Endothelial cell of umbilical vein (primary cell): ENCODE data around the gene TRAPPC3. TPM values are rescaled to one million over a fixed set of nuclear protein-coding genes. Genes with fewer than 3 reads are reported as not detected.

Experiments
- BruUV-seq: library from RNA; stranded (reverse); fragments of 400-500 nt; replicated peaks from 2 replicates; lab custom pipeline; 2021; lab: Mats Ljungman, UMichigan
- CTCF ChIA-PET: fragments of 300-600, 350-600 bp; sonication (Branson Sonifier 250); formaldehyde crosslinking; loops from one replicate; lab custom pipeline; 2021; ENCODE audit warnings: antibody characterized with exemption, inconsistent platforms; lab: Charles Lee
- POLR2A ChIA-PET: fragments of 300-600, 350-600 bp; sonication (Branson Sonifier 250); formaldehyde crosslinking; loops from one replicate; lab custom pipeline; 2021; ENCODE audit warnings: antibody characterized with exemption, inconsistent platforms; lab: Charles Lee
- DNase-seq: peaks from one replicate; pipeline ENCODE4 v3.0.0-alpha.2; 2011; ENCODE audit warnings: low read depth, low spot score
- FAIRE-seq: peaks from 2 replicates; lab custom pipeline; 2011; peaks lifted over from hg19 to GRCh38; lab: Jason Lieb, UNC
- H2AFZ ChIP-seq: 2 replicates; pipeline ENCODE4 v1.6.0; 2012; ENCODE audit warnings: low read depth, low read length, control low read depth, inconsistent platforms
- H3K27ac ChIP-seq: 2 replicates; pipeline ENCODE4 v1.5.1; 2011; ENCODE audit warnings: low read depth, mild to moderate bottlenecking, control low read depth, low read length, moderate library complexity; ENCODE audit not compliant: insufficient read depth
- H3K27me3 ChIP-seq, 2 experiments: 2 replicates each; pipeline versions ENCODE4 v1.6.0 to v1.6.1; 2011; ENCODE audit warnings: low read length in 2 of 2, mixed read lengths in 1 of 2; ENCODE audit not compliant: control insufficient read depth in 2 of 2, insufficient read depth in 2 of 2
- H3K36me3 ChIP-seq, 2 experiments: 2 replicates in 1 of 2; 3 replicates in 1 of 2; pipeline ENCODE4 v1.5.1; 2011; ENCODE audit warnings: low read length in 2 of 2, mild to moderate bottlenecking in 1 of 2, moderate library complexity in 1 of 2; ENCODE audit not compliant: control insufficient read depth in 2 of 2, insufficient read depth in 2 of 2; ENCODE audit errors: extremely low read depth in 1 of 2
- H3K4me1 ChIP-seq: 3 replicates; pipeline ENCODE4 v1.5.1; 2011; ENCODE audit warnings: mild to moderate bottlenecking, low read length; ENCODE audit not compliant: control insufficient read depth, insufficient read depth; ENCODE audit errors: extremely low read depth
- H3K4me2 ChIP-seq: 2 replicates; pipeline ENCODE4 v1.6.1; 2011; ENCODE audit warnings: low read length, control low read depth, mixed read lengths; ENCODE audit not compliant: insufficient read depth
- H3K4me3 ChIP-seq, 3 experiments: fragments of 200-600 bp in 1 of 3; sonication (generic), shearing (Covaris generic) in 1 of 3; replicated peaks in 1 of 3; 2 replicates each; pipeline ENCODE4 v1.5.1; 2011 to 2016; ENCODE audit warnings: control low read depth in 3 of 3, low read length in 3 of 3, mild to moderate bottlenecking in 2 of 3, inconsistent platforms in 1 of 3, low read depth in 1 of 3, moderate library complexity in 1 of 3; ENCODE audit not compliant: insufficient read depth in 1 of 3
- H3K79me2 ChIP-seq: 2 replicates; pipeline ENCODE4 v1.6.0; 2012; ENCODE audit warnings: low read length, inconsistent platforms; ENCODE audit not compliant: control insufficient read depth, insufficient read depth
- H3K9ac ChIP-seq: replicated peaks from 2 replicates; pipeline ENCODE3; 2011; ENCODE audit warnings: low read length, control low read depth; ENCODE audit not compliant: insufficient read depth; ENCODE audit errors: extremely low read depth
- H3K9me1 ChIP-seq: replicated peaks from 3 replicates; pipeline ENCODE4 v1.6.0; 2011; ENCODE audit warnings: mild to moderate bottlenecking, low read length; ENCODE audit not compliant: control insufficient read depth, insufficient read depth; ENCODE audit errors: extremely low read depth
- H3K9me3 ChIP-seq: replicated peaks from 2 replicates; pipeline ENCODE4 v1.5.1; 2012; ENCODE audit warnings: low read length, inconsistent platforms; ENCODE audit not compliant: control insufficient read depth, insufficient read depth
- H4K20me1 ChIP-seq: replicated peaks from 2 replicates; pipeline ENCODE3; 2011; ENCODE audit warnings: mild to moderate bottlenecking, low read length; ENCODE audit not compliant: control insufficient read depth, insufficient read depth; ENCODE audit errors: extremely low read depth
- EZH2 ChIP-seq: IDR thresholded peaks from 2 replicates; pipeline ENCODE4 v1.6.1; 2012; ENCODE audit warnings: borderline replicate concordance, low read depth, mild to moderate bottlenecking, moderate library complexity, low read length, inconsistent platforms; ENCODE audit not compliant: severe bottlenecking
- FOS ChIP-seq: IDR thresholded peaks from 2 replicates; pipeline ENCODE4 v1.6.1; 2011; ENCODE audit warnings: mild to moderate bottlenecking, low read length, moderate library complexity, borderline replicate concordance; ENCODE audit not compliant: insufficient read depth
- GATA2 ChIP-seq: IDR thresholded peaks from 2 replicates; pipeline ENCODE4 v1.7.0; 2011; ENCODE audit warnings: low read depth, mild to moderate bottlenecking, moderate library complexity, mixed read lengths, low read length; ENCODE audit not compliant: insufficient read length, insufficient read depth
- JUN ChIP-seq: IDR thresholded peaks from 2 replicates; pipeline ENCODE4 v1.6.1; 2011; ENCODE audit warnings: borderline replicate concordance, low read depth; ENCODE audit not compliant: insufficient read length, insufficient read depth
- MAX ChIP-seq: IDR thresholded peaks from 2 replicates; pipeline ENCODE4 v1.6.1; 2011; ENCODE audit not compliant: insufficient read depth, insufficient read length
- MYC ChIP-seq: IDR thresholded peaks from one replicate; pipeline ENCODE4 v1.6.1; 2011; ENCODE audit warnings: mild to moderate bottlenecking, low read depth, low read length
- POLR2A ChIP-seq: IDR thresholded peaks from 2 replicates; pipeline ENCODE4 v1.6.1; 2012; ENCODE audit warnings: low read depth, mild to moderate bottlenecking, control low read depth, low read length
- POLR2AphosphoS5 ChIP-seq: IDR thresholded peaks from 2 replicates; pipeline ENCODE4 v1.6.1; 2012; ENCODE audit warnings: low read depth, mild to moderate bottlenecking, control low read depth, low read length, moderate library complexity; ENCODE audit not compliant: insufficient read depth
- dilution Hi-C: fragments of 300-500 bp; cut with MboI; formaldehyde crosslinking; loops from one replicate; pipeline ENCODE4 v1.15.0; 2019; ENCODE audit warnings: low sequenced_read_pairs; ENCODE audit not compliant: extremely low pct_ligation_motif_present
- intact Hi-C: fragments of 100-400 bp; cut with micrococcal nuclease; formaldehyde crosslinking; loops from one replicate; pipeline ENCODE4 v1.10.0; 2022
- polyA plus RNA-seq, 4 experiments: library from polyadenylated mRNA; depleted of rRNA in 3 of 4; stranded (reverse) in 3 of 4; unstranded in 1 of 4; fragments of >200 nt; gene quantifications; 2 replicates each; pipeline versions ENCODE4 v1.2.1 to v1.2.3, GENCODE V29; 2011 to 2012; ENCODE audit warnings: missing spikeins in 1 of 4
- total RNA-seq: library from RNA; stranded (reverse); gene quantifications from 2 replicates; pipeline ENCODE4 v1.2.3, GENCODE V29; 2021
- TF ChIP-seq, protein P1 (sequence below), 2 donors: IDR thresholded peaks; 1 replicate in 1 of 2; 2 replicates in 1 of 2; pipeline ENCODE4 v1.5.1; 2011; ENCODE audit warnings: low read length in 2 of 2, mild to moderate bottlenecking in 2 of 2, moderate library complexity in 2 of 2, control low read depth in 1 of 2, inconsistent platforms in 1 of 2, low read depth in 1 of 2; ENCODE audit not compliant: insufficient read depth in 1 of 2; ENCODE audit errors: extremely low read depth in 1 of 2

The TRAPPC3 gene
- total and polyA plus RNA-seq, 2 donors (not counting 3 experiments of a cell fraction or from before 2014, with no cell fraction given): 93.4 to 125 TPM

DNA sequence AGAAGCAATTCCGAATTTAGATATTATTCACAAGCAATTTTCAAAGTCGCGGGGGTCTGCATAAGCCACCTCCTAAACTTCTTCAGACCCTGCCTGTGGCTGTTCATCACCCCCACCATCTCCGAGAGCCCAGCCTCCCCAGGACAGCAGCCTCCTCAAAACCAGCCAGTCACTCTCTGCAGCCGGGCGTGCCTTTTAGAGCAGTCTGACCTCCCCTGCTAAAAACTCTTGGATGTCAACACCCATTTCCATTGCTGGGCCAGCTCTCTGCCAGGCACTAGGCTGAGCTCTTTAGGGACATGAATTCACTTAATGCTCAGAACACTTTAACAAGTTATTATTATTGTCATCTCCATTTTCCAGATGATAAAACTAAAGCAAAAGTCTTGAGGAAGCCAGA lies 48.9 kb downstream of the TRAPPC3 start:
- POLR2A ChIA-PET: no interaction called here
- Histone ChIP-seq H2AFZ (no peak overlapping the region), H3K9me3 (no peaks in the 10 kb centered on the region), H3K27ac (no peak overlapping the region), H3K4me3 (no peak overlapping the region), H3K79me2 (no peaks in the 10 kb centered on the region), H3K9me1 (no peaks in the 10 kb centered on the region), H3K27me3 (no peaks in the 10 kb centered on the region), H3K9ac (no peak overlapping the region), H3K4me1 (no peaks in the 10 kb centered on the region), H3K4me2 (no peak overlapping the region), H4K20me1 (no peaks in the 10 kb centered on the region), H3K36me3 (peaks cover 0 to 2% of the 10 kb centered on the region in 2 experiments)
- dilution Hi-C loops (no loop called here), intact Hi-C loops (no loop called here)
- DNase-seq (no peak), FAIRE-seq (no peak)
- BruUV-seq: no TSS peak
- CTCF ChIA-PET: interaction anchor here (0.6 to 13.8 kb wide), 9 partner anchors 19 to 269 kb away, joined by 3 to 233 read pairs (median 4); partner anchors contain the start of gene TRAPPC3
- TF ChIP-seq, protein P1, sequence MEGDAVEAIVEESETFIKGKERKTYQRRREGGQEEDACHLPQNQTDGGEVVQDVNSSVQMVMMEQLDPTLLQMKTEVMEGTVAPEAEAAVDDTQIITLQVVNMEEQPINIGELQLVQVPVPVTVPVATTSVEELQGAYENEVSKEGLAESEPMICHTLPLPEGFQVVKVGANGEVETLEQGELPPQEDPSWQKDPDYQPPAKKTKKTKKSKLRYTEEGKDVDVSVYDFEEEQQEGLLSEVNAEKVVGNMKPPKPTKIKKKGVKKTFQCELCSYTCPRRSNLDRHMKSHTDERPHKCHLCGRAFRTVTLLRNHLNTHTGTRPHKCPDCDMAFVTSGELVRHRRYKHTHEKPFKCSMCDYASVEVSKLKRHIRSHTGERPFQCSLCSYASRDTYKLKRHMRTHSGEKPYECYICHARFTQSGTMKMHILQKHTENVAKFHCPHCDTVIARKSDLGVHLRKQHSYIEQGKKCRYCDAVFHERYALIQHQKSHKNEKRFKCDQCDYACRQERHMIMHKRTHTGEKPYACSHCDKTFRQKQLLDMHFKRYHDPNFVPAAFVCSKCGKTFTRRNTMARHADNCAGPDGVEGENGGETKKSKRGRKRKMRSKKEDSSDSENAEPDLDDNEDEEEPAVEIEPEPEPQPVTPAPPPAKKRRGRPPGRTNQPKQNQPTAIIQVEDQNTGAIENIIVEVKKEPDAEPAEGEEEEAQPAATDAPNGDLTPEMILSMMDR (IDR thresholded peaks at IDR 0.05; ENCODE audit: extremely low read depth in 1 of 2, insufficient read depth in 1 of 2, low read depth in 1 of 2, low read length in 2 of 2): no peak
- no peak for TF ChIP-seq MYC
- no peak for TF ChIP-seq POLR2AphosphoS5
- TF ChIP-seq FOS: no peak
- TF ChIP-seq GATA2: no peak
- no peak for TF ChIP-seq POLR2A
- no peak for TF ChIP-seq MAX
- no peak for TF ChIP-seq JUN
- no peak for TF ChIP-seq EZH2
